GM18519 (cell line): ENCODE results near the gene S100A8.
"Not testable (repeated sequence)": the region's sequence is repeated elsewhere in the genome, so short reads cannot be mapped to it uniquely, and the experiment has no call there.

Source experiments
- ATAC-seq: cut with Tn5 transposase; IDR thresholded peaks from one replicate; pipeline ENCODE4 v1.9.1; 2021; ENCODE audit warnings: mild to moderate bottlenecking, moderate library complexity; ENCODE audit not compliant: unreplicated experiment, low FRiP score

Gene S100A8

DNA sequence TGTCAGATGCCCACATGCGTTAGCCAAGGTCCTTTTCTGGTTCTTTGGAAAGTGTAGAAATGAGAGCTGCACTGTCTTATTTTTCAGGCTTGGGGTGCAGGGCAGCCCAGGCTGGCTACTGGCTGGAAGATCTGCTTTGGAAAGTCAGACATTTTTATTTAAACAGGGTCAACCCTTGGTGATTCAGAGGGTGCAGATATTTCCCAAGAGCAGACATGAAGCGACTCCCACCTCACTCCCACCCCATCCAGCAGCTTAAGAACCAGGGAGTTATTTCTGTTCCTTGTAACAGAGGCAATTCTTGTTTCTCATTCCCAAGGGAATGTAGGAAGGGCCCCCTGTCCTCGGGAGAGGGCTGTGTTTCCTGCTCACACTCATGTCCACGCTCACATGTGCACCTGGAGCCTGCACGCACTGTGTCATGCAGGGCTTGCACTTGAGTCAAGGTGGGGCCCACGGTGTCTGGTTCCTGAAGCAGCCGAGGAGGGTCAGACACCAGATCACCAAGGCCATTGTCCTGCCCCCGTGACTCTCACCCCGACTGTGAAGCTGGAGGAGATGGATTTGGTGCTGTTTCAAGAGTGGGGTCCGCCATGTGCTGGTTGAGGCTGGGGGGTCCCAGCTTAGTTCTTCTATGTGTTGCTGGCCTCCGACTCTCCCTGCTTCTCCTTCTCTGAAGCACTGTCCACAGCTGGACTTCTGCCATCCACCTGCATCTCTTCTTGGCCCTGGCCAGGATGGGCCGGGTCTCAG lies 26.4 kb upstream of the S100A8 start:
- no peak for ATAC-seq

DNA sequence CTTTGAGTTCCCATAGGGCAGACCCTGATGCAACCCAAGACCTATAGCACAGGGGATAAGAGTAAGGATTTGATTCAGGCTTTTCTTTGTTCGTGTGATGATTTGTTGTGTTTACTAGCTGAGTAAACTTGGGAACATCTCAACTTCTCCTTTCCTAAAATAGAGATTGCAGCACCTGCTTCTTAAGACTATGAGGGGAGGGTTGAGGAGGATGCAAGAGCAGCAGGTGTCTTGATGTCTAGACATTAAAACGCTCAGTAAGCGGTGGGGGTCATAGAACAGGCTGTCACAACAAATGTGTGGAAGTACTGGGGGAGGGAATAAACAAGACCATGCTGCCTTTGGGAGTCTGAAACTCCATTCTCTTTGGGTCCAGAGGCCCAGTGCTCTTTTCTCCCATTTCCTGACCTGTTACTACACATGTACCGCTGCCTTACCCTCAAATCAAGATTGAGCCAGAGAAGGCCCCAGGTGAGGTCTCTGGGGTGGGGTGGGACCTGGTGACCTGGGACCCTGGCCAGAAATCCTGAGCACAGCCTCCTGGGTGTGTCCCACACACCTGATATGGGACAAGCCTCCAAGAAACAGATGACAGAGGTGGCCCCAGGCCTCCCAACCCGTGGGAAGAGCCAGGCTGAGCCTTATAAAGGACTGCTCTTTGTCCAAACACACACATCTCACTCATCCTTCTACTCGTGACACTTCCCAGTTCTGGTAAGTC lies 25.1 kb upstream of the S100A8 start, which contains the start of gene S100A7A:
S100A7A (plus strand) TSS at position 671 of the 721 bp plus-strand sequence. CDS start 1,563 bp downstream, outside the sequence.
- no peak for ATAC-seq

DNA sequence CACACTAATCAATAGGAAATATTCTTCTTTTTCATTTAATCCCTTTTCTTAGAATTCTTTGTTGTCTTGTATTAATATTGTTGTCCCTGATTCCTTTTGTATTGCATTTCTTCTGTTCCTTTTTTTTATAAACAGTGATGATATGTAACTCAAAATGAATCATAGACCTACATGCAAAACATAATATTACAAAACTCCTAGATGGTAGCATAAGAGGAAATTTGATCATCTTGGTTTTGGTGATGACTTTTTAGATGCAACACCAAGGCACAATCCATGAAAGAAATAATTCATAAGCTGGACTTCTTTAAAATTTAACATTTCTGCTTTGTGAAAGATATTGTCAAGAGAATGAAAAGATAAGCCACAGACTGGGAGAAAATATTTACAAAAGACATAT lies 23.1 kb upstream of the S100A8 start:
- not testable (repeated sequence) for ATAC-seq

DNA sequence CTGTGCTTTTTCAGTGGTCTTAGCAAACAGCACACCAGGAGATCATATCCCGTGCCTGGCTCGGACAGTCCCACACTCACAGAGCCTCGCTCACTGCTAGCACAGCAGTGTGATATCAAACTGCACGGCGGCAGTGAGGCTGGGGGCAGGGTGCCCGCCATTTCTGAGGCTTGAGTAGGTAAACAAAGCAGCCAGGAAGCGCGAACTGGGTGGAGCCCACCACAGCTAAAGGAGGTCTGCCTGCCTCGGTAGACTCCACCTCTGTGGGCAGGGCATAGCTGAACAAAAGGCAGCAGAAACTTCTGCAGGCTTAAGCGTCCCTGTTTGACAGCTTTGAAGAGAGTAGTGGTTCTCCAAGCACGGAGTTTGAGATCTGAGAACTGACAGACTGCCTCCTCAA lies 16.4 kb upstream of the S100A8 start:
- ATAC-seq, result not testable (repeated sequence)

DNA sequence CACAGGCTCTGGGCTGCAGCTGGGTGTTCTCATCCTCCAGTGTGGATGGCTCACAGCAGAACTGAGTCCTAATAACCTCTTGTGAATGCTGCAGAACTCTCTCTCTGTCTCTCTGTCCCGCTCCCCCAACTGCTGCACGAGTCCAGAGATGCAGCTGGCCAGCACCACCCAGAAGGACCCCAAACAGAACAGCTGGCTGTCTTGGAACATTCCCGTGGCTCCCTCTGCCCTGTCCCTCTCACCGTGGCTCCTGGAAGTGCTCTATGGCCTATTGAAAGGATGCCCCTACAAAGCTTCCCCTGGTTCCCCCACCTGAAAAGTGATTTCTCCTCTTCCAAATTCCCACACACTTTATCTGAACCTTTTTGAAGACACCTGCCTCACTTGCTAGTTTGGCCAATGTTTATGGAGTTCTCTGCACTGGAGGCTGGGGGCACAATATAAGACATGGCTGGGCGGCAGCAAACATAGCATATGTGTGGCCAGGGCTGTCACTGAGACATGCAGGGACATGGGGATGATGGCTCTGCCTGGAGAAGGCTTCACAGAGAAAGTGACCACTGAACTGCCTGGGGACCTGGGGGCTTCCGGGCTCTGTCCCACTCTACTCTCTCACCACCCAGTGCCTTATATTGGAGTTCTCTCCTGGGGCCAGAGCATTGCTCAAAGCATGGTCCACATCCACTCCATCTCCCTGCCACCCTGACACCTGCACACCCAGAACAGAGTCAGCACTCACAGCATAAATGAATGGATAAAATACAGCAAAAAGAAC lies 15.1 kb upstream of the S100A8 start:
- ATAC-seq, result not testable (repeated sequence)

DNA sequence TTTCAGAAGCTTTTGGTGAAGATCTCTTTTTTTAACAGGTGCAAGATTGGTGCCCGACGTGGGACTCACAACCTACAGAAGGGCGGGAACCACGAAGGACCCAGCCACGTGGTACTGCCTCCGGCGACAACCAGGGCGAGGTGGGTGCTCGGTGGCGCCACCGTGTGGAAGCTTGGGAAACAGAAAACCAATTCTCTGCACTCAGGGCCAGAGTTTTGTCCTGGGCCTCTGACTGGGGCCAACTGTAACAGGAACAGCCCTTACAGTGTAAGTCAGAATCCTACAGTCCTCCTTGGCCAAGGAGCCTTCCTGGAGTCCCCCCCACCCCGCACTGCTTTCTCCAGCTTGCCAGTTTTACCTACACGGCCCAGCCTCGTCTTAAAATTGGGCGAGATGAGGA lies 13.9 kb upstream of the S100A8 start:
- ATAC-seq, result no peak

DNA sequence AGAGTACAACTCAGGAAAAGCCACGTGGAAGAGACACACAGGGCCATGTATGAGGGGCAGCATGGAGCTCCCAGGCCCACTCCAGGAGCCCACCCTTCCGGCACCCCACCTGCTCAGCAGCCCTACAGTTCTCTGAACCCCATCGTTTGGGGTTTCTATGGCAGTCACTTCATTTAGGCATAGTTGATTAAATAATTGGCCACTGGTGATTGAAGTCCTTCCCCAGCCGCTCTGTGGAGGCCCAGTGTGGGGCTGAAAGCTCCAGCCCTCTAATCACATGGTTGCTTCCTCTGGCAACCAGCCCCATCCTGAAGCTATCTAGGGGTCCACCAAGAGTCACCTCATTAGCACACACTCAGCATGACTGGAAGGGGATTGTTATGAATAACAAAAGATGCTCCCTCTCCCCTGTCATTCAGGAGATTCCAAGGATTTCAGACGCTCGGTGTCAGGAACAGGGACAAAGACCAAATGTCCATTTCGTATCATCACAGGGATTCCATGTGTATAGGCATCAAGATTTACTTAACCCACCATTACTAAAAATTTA lies 13.3 kb upstream of the S100A8 start:
- ATAC-seq, result no peak

DNA sequence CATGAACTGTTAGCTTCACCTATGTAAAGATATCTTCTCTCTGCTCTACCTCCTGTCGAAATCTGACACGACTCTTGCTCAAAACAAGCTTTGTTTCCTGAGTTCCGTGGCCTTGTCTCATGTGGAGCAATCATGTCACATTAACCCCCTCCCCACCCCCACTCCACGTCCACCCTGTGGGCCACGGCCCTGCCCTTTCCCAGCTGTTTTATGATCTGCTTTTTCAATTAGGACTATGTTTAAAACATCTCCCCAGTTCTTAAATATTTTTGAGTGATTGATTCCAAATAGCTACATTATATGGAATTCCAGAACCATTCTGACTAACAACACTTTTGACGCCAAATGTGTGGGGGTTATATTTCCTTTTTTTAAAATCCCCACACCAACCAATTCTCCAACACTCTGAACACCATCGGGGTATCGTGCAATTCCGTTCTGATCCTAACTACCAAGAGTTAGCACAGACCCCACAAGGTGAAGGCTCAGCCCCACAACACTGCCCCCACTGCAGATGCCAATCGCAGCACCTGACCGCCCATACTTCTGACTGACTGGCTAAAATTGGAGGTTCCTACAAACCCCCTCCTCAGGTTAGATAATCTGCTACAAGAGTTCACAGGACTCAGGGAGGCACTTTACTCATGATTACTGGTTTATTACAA lies 12.7 kb upstream of the S100A8 start:
- no peak for ATAC-seq

DNA sequence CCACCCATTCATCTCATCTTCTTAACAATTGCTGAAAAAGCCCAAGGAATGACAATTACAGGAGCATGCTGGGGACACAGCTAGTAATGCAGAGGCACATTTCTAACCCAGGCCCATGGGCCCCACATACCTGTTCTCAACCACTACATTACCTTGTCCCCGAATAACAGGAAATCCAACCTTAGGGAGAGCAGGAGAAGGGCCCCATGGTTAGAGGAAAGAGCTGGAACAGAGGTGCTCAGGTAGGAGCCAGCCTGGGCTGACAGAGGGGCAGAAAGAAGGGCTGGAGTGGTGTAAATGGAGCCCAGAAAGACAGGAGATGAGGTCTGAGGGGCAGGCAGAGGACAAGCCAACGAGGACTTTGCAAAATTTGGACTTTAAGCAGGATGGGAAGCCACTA lies 11.4 kb upstream of the S100A8 start:
- ATAC-seq, result no peak

DNA sequence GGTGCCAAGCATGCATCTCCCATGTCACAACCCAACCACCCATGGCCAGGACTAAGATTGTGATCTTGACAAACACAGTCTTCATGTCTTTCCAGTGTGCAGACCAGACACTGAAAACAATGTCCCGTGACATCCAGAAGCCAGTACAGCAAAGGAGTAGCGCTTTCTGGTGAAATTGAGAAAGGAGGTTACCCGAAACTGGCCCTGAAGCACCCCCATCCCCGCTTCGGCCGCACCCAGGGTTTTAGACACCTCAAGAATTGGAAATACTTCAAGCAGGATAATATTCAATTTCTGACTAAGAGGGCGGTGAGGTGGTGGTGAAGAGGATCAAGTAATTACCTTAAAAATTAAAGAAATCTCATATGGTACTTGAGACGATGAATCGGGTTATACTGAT lies 10.6 kb upstream of the S100A8 start:
- ATAC-seq, result no peak

DNA sequence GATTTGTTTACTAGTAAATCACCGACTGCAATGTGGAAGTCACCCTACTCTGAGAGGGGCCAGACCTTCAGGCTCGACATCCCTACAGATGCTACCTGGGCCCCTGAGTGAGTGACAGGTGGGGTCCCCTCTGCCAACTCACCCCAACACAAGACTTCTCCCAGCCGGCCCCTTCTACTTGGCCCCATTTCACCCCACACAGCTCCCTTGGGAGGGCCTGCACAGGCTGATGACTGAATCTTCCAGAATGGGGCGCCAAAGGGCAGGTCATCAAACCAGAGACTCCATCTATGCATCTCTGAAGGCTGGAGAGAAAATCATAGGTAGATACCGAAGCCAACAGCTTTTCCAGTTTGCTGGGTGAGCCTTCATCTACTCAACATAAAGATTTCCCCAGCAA lies 9.4 kb upstream of the S100A8 start:
- no peak for ATAC-seq

DNA sequence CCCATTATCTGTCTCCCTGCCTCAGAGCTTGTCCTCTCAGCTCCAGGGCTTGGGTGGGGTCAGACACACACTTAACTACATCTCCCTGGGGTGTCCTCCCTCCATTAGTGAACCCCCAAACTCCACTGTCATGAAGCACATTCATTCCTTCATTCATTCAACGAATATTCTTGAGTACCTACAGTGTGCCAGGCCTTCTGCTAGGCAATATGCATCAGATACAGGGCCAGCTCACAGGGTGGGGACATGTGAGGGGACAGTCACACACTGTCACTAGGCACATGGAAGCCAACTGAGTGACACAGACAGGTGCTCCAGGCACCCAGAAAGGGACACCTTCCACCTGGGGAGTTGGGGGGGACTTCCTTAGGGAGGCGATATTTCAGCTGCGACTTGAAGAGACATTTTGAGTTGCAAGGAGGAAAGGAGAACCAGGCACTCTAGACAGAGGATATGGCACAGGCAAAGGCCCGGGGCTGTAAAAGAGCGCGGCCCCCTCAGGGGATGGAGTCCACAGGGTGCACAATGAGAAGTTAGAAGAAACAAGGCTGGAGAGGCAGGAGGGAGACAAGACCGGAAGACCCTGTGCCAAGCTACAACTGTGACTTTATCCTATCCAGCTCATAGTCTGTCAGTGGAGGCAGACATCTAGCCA lies 8.7 kb upstream of the S100A8 start:
- no peak for ATAC-seq

DNA sequence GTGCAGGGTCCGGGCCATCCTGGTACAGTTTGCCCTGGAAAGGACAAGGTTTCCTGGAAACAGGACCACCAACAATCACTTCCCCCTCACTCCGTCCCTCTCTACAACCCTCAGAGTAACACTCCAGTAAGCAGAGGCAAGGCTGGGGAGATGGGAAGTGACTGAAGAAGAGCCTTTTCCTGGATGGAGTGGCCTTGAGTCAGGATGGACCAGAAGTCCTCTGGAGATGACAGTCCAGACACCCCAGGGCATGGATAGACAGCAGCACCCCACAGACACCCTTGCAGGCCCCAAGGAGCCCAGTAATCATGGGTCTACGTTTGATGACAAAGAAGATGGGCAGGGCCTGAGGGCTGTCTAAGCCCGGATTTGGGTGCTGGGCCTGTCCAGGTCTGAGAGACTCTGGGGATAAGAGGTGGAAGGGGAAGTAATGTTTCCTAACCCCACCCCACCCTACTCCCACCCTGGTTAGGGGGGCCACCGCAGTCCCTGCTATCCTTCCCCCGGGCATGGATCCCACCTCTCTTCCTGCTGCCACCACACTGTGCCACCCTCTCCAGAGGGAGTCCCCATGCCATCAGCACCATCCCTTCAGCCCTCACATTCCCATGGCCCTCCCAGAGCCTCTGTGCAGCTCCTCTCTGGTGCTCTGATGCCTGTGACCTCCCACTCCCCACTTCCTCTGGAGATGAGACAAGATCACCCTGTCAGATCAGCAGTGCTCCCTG lies 7.2 kb upstream of the S100A8 start:
- no peak for ATAC-seq

DNA sequence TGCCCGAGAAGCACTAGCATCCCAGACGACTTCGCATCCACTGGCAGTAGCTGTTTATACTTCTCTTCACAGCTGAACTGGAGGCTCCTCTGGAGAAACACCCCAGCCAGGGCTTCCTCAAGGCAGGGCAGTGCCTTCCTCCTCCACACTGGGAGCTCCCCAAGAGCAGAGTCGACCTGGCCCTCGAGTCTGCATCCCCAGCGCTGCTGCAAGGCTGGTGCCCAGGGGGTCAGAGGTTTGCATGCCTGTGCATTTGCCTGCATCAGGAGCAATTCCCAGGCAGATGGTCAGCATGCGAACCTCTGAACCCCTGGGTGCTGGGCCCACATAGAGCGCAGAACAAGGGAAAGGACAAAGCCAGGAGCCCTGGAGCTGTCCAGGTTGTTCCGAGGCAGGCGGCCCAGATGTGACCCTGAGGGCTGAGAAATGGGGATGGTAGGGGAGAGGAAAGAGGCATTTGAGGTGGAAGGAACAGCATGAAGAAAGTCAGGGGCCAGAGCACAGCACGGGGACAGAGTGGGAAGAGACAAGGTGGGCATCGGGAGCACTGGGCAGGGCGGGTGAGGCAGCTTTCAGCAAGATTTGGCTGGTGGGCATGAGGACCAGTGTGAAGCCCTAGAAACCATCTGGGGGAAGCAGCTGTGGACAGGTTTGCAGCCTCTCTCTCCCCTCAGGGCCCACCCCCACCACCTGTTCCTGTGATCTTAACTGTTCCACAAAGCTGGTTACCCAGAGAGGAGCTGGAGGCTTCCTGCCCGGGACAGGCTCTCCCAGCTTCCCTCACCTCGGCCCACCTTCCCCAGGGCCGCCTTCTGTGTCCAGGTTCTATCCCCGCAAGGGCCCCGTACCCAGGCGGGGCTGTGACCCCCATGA lies 6.4 kb upstream of the S100A8 start:
- no peak for ATAC-seq

DNA sequence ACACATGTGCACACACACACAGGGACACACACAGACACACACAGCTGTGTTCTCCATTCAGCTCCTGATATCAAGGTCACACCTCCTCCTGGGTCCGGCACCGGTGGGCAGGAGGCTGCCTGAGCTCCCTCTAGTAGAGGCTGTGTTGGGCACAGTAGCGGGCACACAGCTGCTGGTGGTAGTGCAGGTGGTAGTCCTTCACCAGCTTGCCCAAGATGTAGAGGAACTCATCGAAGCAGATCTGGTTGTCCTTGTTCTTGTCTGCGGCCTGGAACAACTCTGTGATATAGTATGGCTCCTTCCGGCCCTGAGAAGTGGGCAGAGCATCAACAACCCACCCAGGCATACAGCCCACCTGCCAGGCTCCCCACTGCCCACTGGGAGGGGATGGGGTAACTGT lies 5.6 kb upstream of the S100A8 start:
- no peak for ATAC-seq

DNA sequence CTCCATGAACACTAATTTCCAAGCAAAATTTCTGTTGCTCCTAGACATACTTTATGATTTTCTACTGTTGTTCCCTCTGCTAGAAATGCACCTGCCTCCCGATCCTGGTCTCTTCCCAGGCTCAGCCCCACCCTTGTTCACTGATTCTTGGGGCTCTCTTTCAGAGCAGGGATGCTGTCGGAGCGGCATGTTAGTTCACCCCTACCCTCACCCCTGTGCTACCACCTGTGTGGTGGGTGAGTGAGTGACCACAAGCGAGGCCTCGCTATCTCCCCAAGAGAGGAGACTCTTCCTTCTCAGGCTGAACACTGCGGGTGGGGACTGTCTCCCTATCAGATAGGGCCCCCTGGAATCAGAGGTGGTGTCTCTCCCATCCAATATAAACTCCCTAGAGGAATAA lies 4.9 kb upstream of the S100A8 start:
- no peak for ATAC-seq

DNA sequence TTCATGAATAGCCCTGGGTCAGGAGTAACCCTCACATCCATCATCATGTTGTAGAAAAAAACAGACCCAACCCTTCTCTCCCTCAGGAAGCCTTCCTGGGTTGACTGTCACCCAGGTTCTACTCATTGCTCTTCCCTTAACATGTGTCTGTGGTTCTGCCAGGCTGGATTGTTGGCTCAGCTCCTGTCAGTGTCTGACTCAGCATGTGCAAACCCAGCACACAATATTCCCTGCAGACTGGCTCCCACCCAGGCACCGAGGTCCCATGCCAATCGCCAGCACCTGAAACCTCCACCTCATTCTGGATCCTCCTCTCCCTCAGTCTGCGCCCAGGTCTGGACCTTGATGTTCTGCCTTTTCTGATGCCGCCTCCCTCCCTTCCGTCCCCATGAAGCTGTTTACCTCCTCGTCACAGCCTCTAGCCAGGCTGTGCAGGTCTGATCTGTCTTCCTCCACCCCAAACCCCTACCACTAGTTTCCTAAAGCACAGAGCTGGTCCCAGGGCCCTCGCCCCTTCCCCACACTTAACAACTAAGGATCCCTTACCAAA lies 4.3 kb upstream of the S100A8 start:
- ATAC-seq, result no peak

DNA sequence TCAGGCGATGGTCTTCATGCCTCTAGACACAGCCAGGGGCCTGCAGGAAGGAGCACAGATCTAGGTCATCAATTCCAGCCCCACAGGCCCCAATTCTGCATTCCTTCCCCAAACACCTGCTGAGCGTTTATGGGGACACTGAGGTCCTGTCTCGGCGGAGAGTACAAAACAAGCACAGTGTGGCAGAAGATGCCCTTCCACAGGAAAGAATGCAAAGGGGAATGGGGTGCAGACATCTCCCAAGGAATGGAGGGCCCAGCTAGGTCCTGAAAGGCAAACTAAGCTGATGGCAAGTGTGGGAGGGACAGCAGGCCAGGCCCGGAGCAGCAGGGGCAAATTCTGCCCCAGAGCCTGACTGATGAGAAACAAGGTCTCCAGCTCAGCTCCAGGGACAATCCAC lies 3.5 kb upstream of the S100A8 start:
- no peak for ATAC-seq
